MCF 10A (cell line): ENCODE results near the gene SLC12A1. TPM values are rescaled to one million over a fixed set of nuclear protein-coding genes. Genes with fewer than 3 reads are reported as not detected.

ENCODE experiments used
- BruUV-seq: library from RNA; stranded (reverse); fragments of 400-500 nt; replicated peaks from 2 replicates; lab custom pipeline; 2021; lab: Mats Ljungman, UMichigan
- CTCF ChIA-PET: fragments of 300-600 bp; sonication (Branson Sonifier 250); formaldehyde crosslinking; extraction: SDS; loops from one replicate; lab custom pipeline; 2021; ENCODE audit warnings: antibody characterized with exemption, inconsistent platforms; lab: Yijun Ruan, JAX
- POLR2A ChIA-PET: fragments of 300-600, 350-650 bp; sonication (Branson Sonifier 250); formaldehyde crosslinking; extraction: SDS; loops from one replicate; lab custom pipeline; 2020; ENCODE audit warnings: antibody characterized with exemption, inconsistent platforms; lab: Yijun Ruan, JAX
- DNase-seq: peaks from one replicate; pipeline ENCODE4 v3.0.0-alpha.2; 2018; ENCODE audit not compliant: unreplicated experiment
- H3K27ac Mint-ChIP-seq: one replicate; pipeline ENCODE4 v1.8.0; 2022; ENCODE audit warnings: mild to moderate bottlenecking, low read depth, mixed read lengths; ENCODE audit not compliant: unreplicated experiment
- H3K27me3 Mint-ChIP-seq: one replicate; pipeline ENCODE4 v1.8.0; 2022; ENCODE audit warnings: mixed read lengths; ENCODE audit not compliant: insufficient read depth, unreplicated experiment
- H3K36me3 Mint-ChIP-seq: one replicate; pipeline ENCODE4 v1.8.0; 2022; ENCODE audit warnings: mild to moderate bottlenecking, moderate library complexity, mixed read lengths; ENCODE audit not compliant: insufficient read depth, unreplicated experiment
- H3K4me1 Mint-ChIP-seq: one replicate; pipeline ENCODE4 v1.8.0; 2022; ENCODE audit warnings: mixed read lengths; ENCODE audit not compliant: insufficient read depth, unreplicated experiment
- H3K4me3 Mint-ChIP-seq: one replicate; pipeline ENCODE4 v1.8.0; 2022; ENCODE audit warnings: mild to moderate bottlenecking, moderate library complexity, mixed read lengths; ENCODE audit not compliant: unreplicated experiment
- H3K9me3 Mint-ChIP-seq: one replicate; pipeline ENCODE4 v1.8.0; 2022; ENCODE audit warnings: mixed read lengths; ENCODE audit not compliant: unreplicated experiment
- CTCF ChIP-seq: fragments of 200-600 bp; IDR thresholded peaks from one replicate; pipeline ENCODE4 v1.8.0; 2022; ENCODE audit warnings: antibody characterized with exemption, mild to moderate bottlenecking; ENCODE audit not compliant: unreplicated experiment
- intact Hi-C: fragments of 100-400 bp; cut with micrococcal nuclease; formaldehyde crosslinking; loops from 2 replicates; pipeline ENCODE4 v1.14.1; 2022
- total RNA-seq: library from RNA; stranded (reverse); gene quantifications from 2 replicates; pipeline ENCODE4 v1.2.3, GENCODE V29; 2022

SLC12A1 gene
- total RNA-seq, 1 experiment from 2014 or later = not detected

GRCh38 chr15:48313216-48313615 is 107.1 kb downstream of the SLC12A1 start:
- Mint-ChIP-seq H3K4me1 (no peaks in the 10 kb centered on the region), H3K36me3 (no peaks in the 10 kb centered on the region), H3K27ac (no peak overlapping the region), H3K27me3 (no peaks in the 10 kb centered on the region), H3K9me3 (no peaks in the 10 kb centered on the region), H3K4me3 (no peak overlapping the region)
- intact Hi-C loops = no loop called here
- no peak for TF ChIP-seq CTCF
- DNase-seq = peak; percentile 41
- POLR2A ChIA-PET = no interaction called here
- BruUV-seq = no TSS peak
- CTCF ChIA-PET = interaction anchor here (0.6 kb wide), 1 partner anchor 1993 kb away, joined by 3 read pairs; no protein-coding TSS in a partner anchor

GRCh38 chr15:48315041-48315440 is 108.9 kb downstream of the SLC12A1 start:
- ChIA-PET POLR2A (no interaction called here), CTCF (interaction anchor here (0.7 kb wide), 1 partner anchor 23 kb away, joined by 3 read pairs; no protein-coding TSS in a partner anchor)
- no peak for DNase-seq
- H3K4me1 Mint-ChIP-seq = no peaks in the 10 kb centered on the region
- H3K9me3 Mint-ChIP-seq = no peaks in the 10 kb centered on the region
- TF ChIP-seq CTCF = no peak
- no peak overlapping the region for H3K27ac Mint-ChIP-seq
- no peaks in the 10 kb centered on the region for H3K36me3 Mint-ChIP-seq
- H3K27me3 Mint-ChIP-seq = no peaks in the 10 kb centered on the region
- H3K4me3 Mint-ChIP-seq = no peak overlapping the region
- no TSS peak for BruUV-seq
- intact Hi-C loops = no loop called here

GRCh38 chr15:48317221-48317620 is 111.1 kb downstream of the SLC12A1 start:
- intact Hi-C loops = no loop called here
- Mint-ChIP-seq H3K4me1 (no peaks in the 10 kb centered on the region), H3K4me3 (no peak overlapping the region), H3K27me3 (no peaks in the 10 kb centered on the region), H3K36me3 (no peaks in the 10 kb centered on the region), H3K27ac (no peak overlapping the region), H3K9me3 (no peaks in the 10 kb centered on the region)
- ChIA-PET POLR2A (interaction anchor here (0.6 kb wide), 1 partner anchor 91 kb away, joined by 3 read pairs; no protein-coding TSS in a partner anchor), CTCF (interaction anchor here (0.7 kb wide), 1 partner anchor 1262 kb away, joined by 3 read pairs; no protein-coding TSS in a partner anchor)
- BruUV-seq = no TSS peak
- no peak for DNase-seq
- TF ChIP-seq CTCF = no peak

GRCh38 chr15:48318131-48318530 is 112.0 kb downstream of the SLC12A1 start:
- no peaks in the 10 kb centered on the region for H3K9me3 Mint-ChIP-seq
- POLR2A ChIA-PET = no interaction called here

More at GRCh38 chr15:48318131-48318530, 112.0 kb downstream of the SLC12A1 start:
- no peak overlapping the region for H3K4me3 Mint-ChIP-seq
- BruUV-seq = no TSS peak
- intact Hi-C loops = no loop called here
- H3K27me3 Mint-ChIP-seq = no peaks in the 10 kb centered on the region
- H3K27ac Mint-ChIP-seq = no peak overlapping the region
- CTCF ChIA-PET = interaction anchor here (0.6 to 1.0 kb wide), 2 partner anchors 12 to 480 kb away, joined by 3 to 4 read pairs; no protein-coding TSS in a partner anchor
- DNase-seq = no peak
- no peaks in the 10 kb centered on the region for H3K36me3 Mint-ChIP-seq
- TF ChIP-seq CTCF = no peak
- no peaks in the 10 kb centered on the region for H3K4me1 Mint-ChIP-seq
